GM12878 (cell line): ENCODE results near the gene LRRC63. TPM values are rescaled to one million over a fixed set of nuclear protein-coding genes. Genes with fewer than 3 reads are reported as not detected.

Source experiments
- ATAC-seq: fragments of 200-7000 bp; cut with Tn5 transposase; 3 replicates; pipeline ENCODE4 v1.9.1; 2020; ENCODE audit warnings: mild to moderate bottlenecking, moderate library complexity
- BruUV-seq: library from RNA; stranded (reverse); fragments of 400-500 nt; replicated peaks from 2 replicates; lab custom pipeline; 2021; lab: Mats Ljungman, UMichigan
- CTCF ChIA-PET: fragments of 300-600 bp; sonication (Branson Sonifier 250); formaldehyde crosslinking; extraction: SDS; loops from one replicate; lab custom pipeline; 2021; ENCODE audit warnings: inconsistent platforms; lab: Yijun Ruan, JAX
- POLR2A ChIA-PET: fragments of 350-600 bp; formaldehyde crosslinking; extraction: SDS; loops from one replicate; lab custom pipeline; 2021; ENCODE audit warnings: inconsistent platforms; lab: Charles Lee
- RAD21 ChIA-PET: fragments of 300-600 bp; sonication (Branson Sonifier 250); formaldehyde crosslinking; loops from one replicate; lab custom pipeline; 2023; ENCODE audit warnings: antibody characterized with exemption; ENCODE audit not compliant: unreplicated experiment; lab: Charles Lee
- SMC1A ChIA-PET: fragments of 300-600 bp; sonication (Branson Sonifier 250); formaldehyde crosslinking; loops from one replicate; lab custom pipeline; 2023; ENCODE audit not compliant: unreplicated experiment, uncharacterized antibody; lab: Charles Lee
- DNase-seq: peaks from one replicate; pipeline ENCODE4 v3.0.0-alpha.2; 2011; ENCODE audit warnings: low read depth, low spot score
- FAIRE-seq: peaks from 3 replicates; lab custom pipeline; 2011; peaks lifted over from hg19 to GRCh38; lab: Jason Lieb, UNC
- H2AFZ ChIP-seq: 2 replicates; pipeline ENCODE4 v1.6.0; 2011; ENCODE audit warnings: low read depth, low read length, control low read depth; ENCODE audit not compliant: control insufficient read depth
- H3K27ac ChIP-seq: 2 replicates; pipeline ENCODE4 v1.5.1; 2011; ENCODE audit warnings: control low read depth; ENCODE audit not compliant: control insufficient read depth, insufficient read depth
- H3K27me3 ChIP-seq, 2 experiments: replicated peaks in 1 of 2; 2 replicates each; pipeline versions ENCODE4 v1.6.0 to v1.6.1; 2011; ENCODE audit warnings: low read length in 1 of 2; ENCODE audit not compliant: control insufficient read depth in 2 of 2, insufficient read depth in 2 of 2
- H3K36me3 ChIP-seq, 2 experiments: 2 replicates each; pipeline ENCODE4 v1.5.1; 2011; ENCODE audit warnings: low read length in 1 of 2; ENCODE audit not compliant: control insufficient read depth in 2 of 2, insufficient read depth in 2 of 2
- H3K4me1 ChIP-seq: 2 replicates; pipeline ENCODE4 v1.6.1; 2011; ENCODE audit warnings: mild to moderate bottlenecking, low read length, moderate library complexity, mixed read lengths; ENCODE audit not compliant: control insufficient read depth, insufficient read depth
- H3K4me2 ChIP-seq: 2 replicates; pipeline ENCODE4 v1.6.0; 2011; ENCODE audit warnings: control low read depth; ENCODE audit not compliant: control insufficient read depth, insufficient read depth
- H3K4me3 ChIP-seq: fragments of 200-600 bp; sonication (generic); 2 replicates; pipeline ENCODE4 v1.5.1; 2016
- H3K79me2 ChIP-seq: 2 replicates; pipeline ENCODE4 v1.6.0; 2011; ENCODE audit warnings: low read length; ENCODE audit not compliant: control insufficient read depth, insufficient read depth
- H3K9ac ChIP-seq: 2 replicates; pipeline ENCODE4 v1.8.0; 2011; ENCODE audit warnings: low read length, control low read depth, mixed read lengths; ENCODE audit not compliant: control insufficient read depth, insufficient read depth
- H3K9me3 ChIP-seq: replicated peaks from 3 replicates; pipeline ENCODE4 v1.5.1; 2011; ENCODE audit warnings: mild to moderate bottlenecking, low read length; ENCODE audit not compliant: control insufficient read depth, insufficient read depth
- H4K20me1 ChIP-seq: 2 replicates; pipeline ENCODE4 v1.6.0; 2011; ENCODE audit not compliant: control insufficient read depth, insufficient read depth
- BRCA1 ChIP-seq: IDR thresholded peaks from 2 replicates; pipeline ENCODE4 v1.6.1; 2011; ENCODE audit warnings: low read depth, low read length, improper control_type of control experiment
- FOS ChIP-seq: IDR thresholded peaks from 3 replicates; pipeline ENCODE4 v1.6.1; 2011; ENCODE audit warnings: borderline replicate concordance; ENCODE audit not compliant: insufficient read length; ENCODE audit errors: extremely low read depth
- HCFC1 ChIP-seq: fragments of 150-350 bp; IDR thresholded peaks from 2 replicates; pipeline ENCODE4 v1.6.1; 2014; ENCODE audit warnings: low read length
- KAT2A ChIP-seq: conservative IDR thresholded peaks from 2 replicates; pipeline ENCODE4 v1.6.1; 2011; ENCODE audit warnings: low read depth, low read length; ENCODE audit not compliant: control insufficient read depth
- MYC ChIP-seq: IDR thresholded peaks from 2 replicates; pipeline ENCODE4 v1.6.1; 2011; ENCODE audit warnings: mild to moderate bottlenecking, low read length, moderate library complexity, inconsistent platforms; ENCODE audit not compliant: insufficient read depth, insufficient replicate concordance, insufficient read length, severe bottlenecking
- PBX3 ChIP-seq: IDR thresholded peaks from 2 replicates; pipeline ENCODE4 v1.6.1; 2011; ENCODE audit warnings: mild to moderate bottlenecking, low read depth, low read length, moderate library complexity; ENCODE audit not compliant: insufficient replicate concordance
- RELA ChIP-seq: fragments of 450-650 bp; IDR thresholded peaks from 2 replicates; pipeline ENCODE4 v1.8.0; 2014; ENCODE audit warnings: borderline replicate concordance; ENCODE audit not compliant: partially characterized antibody
- ZNF207 ChIP-seq: fragments of 450-650 bp; IDR thresholded peaks from 2 replicates; pipeline ENCODE4 v1.6.1; 2014; ENCODE audit warnings: antibody characterized with exemption, mild to moderate bottlenecking, borderline replicate concordance
- ZNF24 ChIP-seq: fragments of 450-650 bp; IDR thresholded peaks from 2 replicates; pipeline ENCODE4 v1.6.1; 2017; ENCODE audit warnings: antibody characterized with exemption, mild to moderate bottlenecking
- ZNF274 ChIP-seq: IDR thresholded peaks from one replicate; pipeline ENCODE4 v1.8.0; 2011; ENCODE audit not compliant: insufficient read length, insufficient read depth
- ZNF384 ChIP-seq: IDR thresholded peaks from 2 replicates; pipeline ENCODE4 v1.6.1; 2012; ENCODE audit warnings: low read depth, mild to moderate bottlenecking, low read length, improper control_type of control experiment, borderline replicate concordance
- ZNF687 ChIP-seq: fragments of 450-650 bp; IDR thresholded peaks from 2 replicates; pipeline ENCODE4 v1.6.1; 2017; ENCODE audit warnings: mild to moderate bottlenecking, moderate library complexity
- WGBS: methylation state at CpG from one replicate; pipeline ENCODE4 v1.1.6; 2016; ENCODE audit warnings: low lambda C conversion rate; ENCODE audit not compliant: insufficient replicate concordance, insufficient coverage; ENCODE audit errors: missing lambda C conversion rate; 5-methylcytosine and 5-hydroxymethylcytosine counted together
- in situ Hi-C: fragments of 300-500 bp; cut with MboI; formaldehyde crosslinking; loops from 9 replicates; pipeline ENCODE4 v1.14.3; 2018; ENCODE audit warnings: mixed read lengths
- intact Hi-C: fragments of 100-400 bp; cut with micrococcal nuclease; formaldehyde crosslinking; loops from one replicate; pipeline ENCODE4 v1.14.2; 2022; ENCODE audit not compliant: unreplicated experiment
- polyA plus RNA-seq, 11 experiments: library from polyadenylated mRNA; depleted of rRNA in 4 of 11; unstranded in 6 of 11; stranded (reverse) in 5 of 11; fragments of >200 nt; fragmentation: Nextera tagmentation in 4 of 11; fragmentation: Illumina TruSeq in 1 of 11; extraction: Ambion mirVana in 4 of 11; extraction: Trizol in 1 of 11; gene quantifications; 1 replicate in 1 of 11; 2 replicates in 10 of 11; pipeline versions ENCODE4 v1.2.1 to v1.2.3, GENCODE V29; 2011 to 2016; ENCODE audit warnings: inconsistent platforms in 2 of 11, missing spikeins in 2 of 11, low read depth in 1 of 11
- total RNA-seq, 4 experiments: library from RNA; depleted of rRNA in 3 of 4; stranded (reverse); fragments of >200 nt in 3 of 4; fragmentation: Illumina TruSeq in 1 of 4; extraction: Trizol in 1 of 4; gene quantifications; 2 replicates each; pipeline versions ENCODE4 v1.2.1 to v1.2.3, GENCODE V29; 2013 to 2021

LRRC63 gene
- total and polyA plus RNA-seq, 10 of the 15 experiments (the other 5 are each of a cell fraction or from before 2014, with no cell fraction given) = 0.34 to 0.98 (median 0.76) TPM; not detected in 1

DNA sequence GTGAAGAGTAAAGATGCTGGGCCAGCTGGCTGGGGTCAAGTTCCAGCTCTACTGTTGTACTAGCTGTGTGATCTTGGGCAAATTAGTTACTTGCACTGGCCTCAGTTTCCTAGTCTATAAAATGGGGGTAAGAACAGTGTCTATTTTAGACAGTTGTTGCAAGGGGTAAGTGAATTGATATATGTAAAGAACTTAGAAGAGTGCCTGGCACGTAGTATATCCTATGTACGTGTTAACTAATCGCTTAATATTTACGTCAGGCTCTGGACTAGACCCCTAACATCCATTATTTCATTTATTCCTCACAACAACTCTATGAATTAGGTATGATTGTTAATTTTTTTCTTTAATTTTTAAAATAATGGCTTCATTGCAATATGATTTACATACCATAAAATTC is 26.1 kb upstream of the LRRC63 start:
- CTCF ChIA-PET = interaction anchor here (0.6 to 3.1 kb wide), 12 partner anchors 14 to 136 kb away, joined by 3 to 13 read pairs (median 3); no protein-coding TSS in a partner anchor

GRCh38 chr13:46192412-46192811 is 19.3 kb upstream of the LRRC63 start:
- Histone ChIP-seq H3K4me3 (no peak overlapping the region), H3K9ac (no peak overlapping the region), H3K27ac (no peak overlapping the region), H4K20me1 (no peaks in the 10 kb centered on the region), H3K79me2 (no peaks in the 10 kb centered on the region), H2AFZ (no peak overlapping the region), H3K36me3 (no peaks in the 10 kb centered on the region), H3K27me3 (no peaks in the 10 kb centered on the region), H3K4me1 (no peaks in the 10 kb centered on the region; the same call in 1 of the 2 replicates), H3K9me3 (no peaks in the 10 kb centered on the region), H3K4me2 (no peak overlapping the region)
- DNase-seq = no peak
- in situ Hi-C loops = no loop called here
- CTCF ChIA-PET = interaction anchor here (1.0 to 1.9 kb wide), 3 partner anchors 12 to 32 kb away, joined by 3 to 5 read pairs (median 3); no protein-coding TSS in a partner anchor
- FAIRE-seq = no peak
- RAD21 ChIA-PET = interaction anchor here (1.0 to 1.2 kb wide), 2 partner anchors 98 to 385 kb away, joined by 3 to 5 read pairs; no protein-coding TSS in a partner anchor
- BruUV-seq = no TSS peak
- POLR2A ChIA-PET = interaction anchor here (0.9 kb wide), 1 partner anchor 111 kb away, joined by 3 read pairs; no protein-coding TSS in a partner anchor
- WGBS = 0% methylated on average over 1 of the region's 1 CpG
- intact Hi-C loops = no loop called here
- SMC1A ChIA-PET = interaction anchor here (1.0 kb wide), 1 partner anchor 129 kb away, joined by 3 read pairs; no protein-coding TSS in a partner anchor
- no peak for ATAC-seq
- TF ChIP-seq PBX3 = no peak
- no peak for TF ChIP-seq FOS
- no peak for TF ChIP-seq ZNF687
- no peak for TF ChIP-seq KAT2A
- TF ChIP-seq RELA = no peak
- no peak for TF ChIP-seq ZNF24
- TF ChIP-seq HCFC1 = no peak
- TF ChIP-seq ZNF207 = no peak

More for the DNA sequence above, 26.1 kb upstream of the LRRC63 start:
- TF ChIP-seq MYC (no peak), ZNF274 (no peak), FOS (no peak), ZNF384 (no peak), BRCA1 (no peak)
- DNase-seq (no peak), ATAC-seq (no peak), FAIRE-seq (no peak)
- Histone ChIP-seq H4K20me1 (no peaks in the 10 kb centered on the region), H3K79me2 (peaks cover 37% of the 10 kb centered on the region), H3K27me3 (no peaks in the 10 kb centered on the region), H3K9me3 (no peaks in the 10 kb centered on the region), H3K27ac (no peak overlapping the region), H3K9ac (no peak overlapping the region), H3K4me2 (no peak overlapping the region), H3K4me3 (no peak overlapping the region), H3K36me3 (no peaks in the 10 kb centered on the region), H3K4me1 (peaks cover 7% of the 10 kb centered on the region), H2AFZ (no peak overlapping the region)
- BruUV-seq = no TSS peak
- SMC1A ChIA-PET = interaction anchor here (1.0 to 3.9 kb wide), 4 partner anchors 9 to 59 kb away, joined by 3 to 17 read pairs (median 5); no protein-coding TSS in a partner anchor
- WGBS = 82% methylated on average over 4 of the region's 4 CpGs
- POLR2A ChIA-PET = no interaction called here
- intact Hi-C loops (no loop called here), in situ Hi-C loops (no loop called here)
- RAD21 ChIA-PET = no interaction called here
